ENCODE measurements around the gene EXT2. TPM values are rescaled to one million over a fixed set of nuclear protein-coding genes. Genes with fewer than 3 reads are reported as not detected.
A peak's percentile ranks its signal among the peaks of the same experiment; 100 is the strongest.

Gene EXT2
- total and polyA plus RNA-seq, 2 experiments from 2014 or later, result 15.9 to 48.6 TPM

DNA sequence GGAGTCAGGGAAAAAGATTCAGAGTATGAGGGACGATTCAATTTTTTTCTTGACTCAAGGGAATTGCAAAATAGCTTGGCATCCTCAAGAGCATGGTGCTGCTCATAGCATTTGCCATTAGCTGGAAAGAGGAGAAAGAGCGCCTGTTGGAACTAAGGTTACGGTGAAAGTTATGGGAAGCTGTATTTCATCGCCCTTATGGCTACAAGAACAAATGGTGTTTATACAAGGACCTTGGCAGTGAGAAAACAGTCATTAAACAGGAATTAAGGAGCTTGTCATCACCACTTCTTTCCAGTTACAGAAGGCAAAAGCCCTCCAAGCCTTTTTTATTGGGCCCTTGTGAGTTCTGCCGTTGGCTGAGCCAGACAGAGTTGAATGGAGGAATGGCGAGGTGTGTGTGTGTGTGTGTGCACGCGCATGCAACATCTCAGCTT lies 140.3 kb downstream of the EXT2 start:
- 0 out of 2 replicates have a peak overlapping the region, but pooled peaks have one; percentile 57 for H3K27ac ChIP-seq (ENCODE audit: low read depth)
- no peak for DNase-seq (ENCODE audit: low spot score)
- Mint-ChIP-seq H3K4me1 (peaks cover 3% of the 10 kb centered on the region), H3K9me3 (no peaks in the 10 kb centered on the region), H3K4me3 (no peak overlapping the region), H3K27me3 (ENCODE audit: insufficient read depth, low read depth, poor library complexity) (no peaks in the 10 kb centered on the region), H3K36me3 (ENCODE audit: low read depth) (peaks cover 10% of the 10 kb centered on the region), H3K27ac (peak overlapping the region; percentile 82)
- no peaks in the 10 kb centered on the region for H3K9me2 ChIP-seq (ENCODE audit: insufficient read depth)
- H3F3A ChIP-seq (replicated peaks; ENCODE audit: low read depth), result no peaks in the 10 kb centered on the region
- no peaks in the 10 kb centered on the region for H4K20me1 ChIP-seq (replicated peaks; ENCODE audit: insufficient read depth)
- ATAC-seq, result no peak
- H3K79me2 ChIP-seq (replicated peaks; ENCODE audit: insufficient read depth), result no peaks in the 10 kb centered on the region
- TF ChIP-seq EZH2phosphoT487 (IDR thresholded peaks at IDR 0.05; ENCODE audit: unreplicated experiment), result no peak
- no peak for TF ChIP-seq CTCF (conservative IDR thresholded peaks at IDR 0.05; ENCODE audit: low read depth in 2 of 2)
- TF ChIP-seq POLR2AphosphoS5 (IDR thresholded peaks at IDR 0.05; ENCODE audit: low read depth), result no peak
- TF ChIP-seq STAT1 (IDR thresholded peaks at IDR 0.05; ENCODE audit: unreplicated experiment), result no peak
- no peak for TF ChIP-seq CREB1 (CRISPR knock-in tag; IDR thresholded peaks at IDR 0.05; ENCODE audit: low read depth)
- TF ChIP-seq, protein P1, sequence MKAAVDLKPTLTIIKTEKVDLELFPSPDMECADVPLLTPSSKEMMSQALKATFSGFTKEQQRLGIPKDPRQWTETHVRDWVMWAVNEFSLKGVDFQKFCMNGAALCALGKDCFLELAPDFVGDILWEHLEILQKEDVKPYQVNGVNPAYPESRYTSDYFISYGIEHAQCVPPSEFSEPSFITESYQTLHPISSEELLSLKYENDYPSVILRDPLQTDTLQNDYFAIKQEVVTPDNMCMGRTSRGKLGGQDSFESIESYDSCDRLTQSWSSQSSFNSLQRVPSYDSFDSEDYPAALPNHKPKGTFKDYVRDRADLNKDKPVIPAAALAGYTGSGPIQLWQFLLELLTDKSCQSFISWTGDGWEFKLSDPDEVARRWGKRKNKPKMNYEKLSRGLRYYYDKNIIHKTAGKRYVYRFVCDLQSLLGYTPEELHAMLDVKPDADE (IDR thresholded peaks at IDR 0.05), result no peak
- TF ChIP-seq ZNF331 (CRISPR knock-in tag; IDR thresholded peaks at IDR 0.05; ENCODE audit: low read depth), result no peak
- no peak for TF ChIP-seq ZNF462 (CRISPR knock-in tag; IDR thresholded peaks at IDR 0.05)
- TF ChIP-seq EZH2 (IDR thresholded peaks at IDR 0.05; ENCODE audit: low read depth, unreplicated experiment), result no peak
- no peak for TF ChIP-seq REST (IDR thresholded peaks at IDR 0.05; ENCODE audit: unreplicated experiment)
- no peak for TF ChIP-seq NANOG (IDR thresholded peaks at IDR 0.05; ENCODE audit: borderline replicate concordance)
- no peaks in the 10 kb centered on the region for H3K4me1 ChIP-seq (ENCODE audit: insufficient read depth)
- H3K4me3 ChIP-seq, result no peak overlapping the region
- no peaks in the 10 kb centered on the region for H3K36me3 ChIP-seq (ENCODE audit: insufficient read depth)
- H3K4me2 ChIP-seq, result no peak overlapping the region
- no peak overlapping the region for H2AFZ ChIP-seq
- H3K27me3 ChIP-seq (ENCODE audit: insufficient read depth), result no peaks in the 10 kb centered on the region
